Measurements from ENCODE around the gene ZNF532. TPM values are rescaled to one million over a fixed set of nuclear protein-coding genes. Genes with fewer than 3 reads are reported as not detected.

ZNF532 gene
- total RNA-seq, 1 experiment from 2014 or later = 258 TPM

- H3K36me3 Mint-ChIP-seq (ENCODE audit: insufficient read depth in 1 of 3, low read depth in 3 of 3) = peaks cover 36 to 87% (median 63%) of the 10 kb centered on the region in 3 experiments
- H3K23ac ChIP-seq (ENCODE audit: insufficient read length, low read depth, low read length) = no peak overlapping the region
- DNase-seq = no peak
- no peak overlapping the region for H3K27ac ChIP-seq (ENCODE audit: insufficient read length, low read depth, low read length)
- H3K9me3 ChIP-seq (ENCODE audit: control insufficient read depth, low read depth, low read length) = no peaks in the 10 kb centered on the region
- no peaks in the 10 kb centered on the region for H3K4me1 ChIP-seq (ENCODE audit: insufficient read depth, low read length)
- H3T11ph ChIP-seq (ENCODE audit: low read length) = no peak overlapping the region
- no peak overlapping the region for H3K14ac ChIP-seq (ENCODE audit: insufficient read depth, low read length)
- H3K18ac ChIP-seq (ENCODE audit: insufficient read length, low read depth, low read length) = no peak overlapping the region
- H2BK5ac ChIP-seq (ENCODE audit: insufficient read length, low read length) = no peak overlapping the region
- no CpG with 5 or more reads among the region's 3 CpGs for WGBS (ENCODE audit: extremely low coverage, insufficient read length, low lambda C conversion rate)
- no peaks in the 10 kb centered on the region for H3K27me3 Mint-ChIP-seq (ENCODE audit: low read depth)
- no peak overlapping the region for H2AFZ ChIP-seq (ENCODE audit: low read length)
- H3K27ac Mint-ChIP-seq = peak overlapping the region in 2 of 3 experiments; percentile 40 to 76; a peak in 4 of 7 replicates
- no peak overlapping the region for H4K91ac ChIP-seq (ENCODE audit: insufficient read length, low read depth, low read length)
- H4K8ac ChIP-seq (replicated peaks; ENCODE audit: insufficient read length, low read depth, low read length) = no peak overlapping the region
- no peak overlapping the region for H2BK15ac ChIP-seq (ENCODE audit: low read depth, low read length)
- no peaks in the 10 kb centered on the region for H3K79me2 ChIP-seq (ENCODE audit: insufficient read depth, low read length)
- no peaks in the 10 kb centered on the region for H3K23me2 ChIP-seq (ENCODE audit: insufficient read length, low read depth, low read length, poor library complexity, severe bottlenecking)
- H3K4me3 Mint-ChIP-seq = no peak overlapping the region
- no peak overlapping the region for H2AK5ac ChIP-seq (ENCODE audit: insufficient read length, low read length)
- H3K4me2 ChIP-seq (ENCODE audit: insufficient read depth, insufficient read length, low read length) = no peak overlapping the region
- TF ChIP-seq CTCF (conservative IDR thresholded peaks at IDR 0.05) = no peak
- no peaks in the 10 kb centered on the region for H4K20me1 ChIP-seq (ENCODE audit: control insufficient read depth, insufficient read depth, insufficient read length)
- no peak overlapping the region for H3K56ac ChIP-seq (ENCODE audit: insufficient read length, low read depth, low read length)
- peaks cover 12% of the 10 kb centered on the region for H3K79me1 ChIP-seq (ENCODE audit: insufficient read depth, low read depth, low read length, poor library complexity, severe bottlenecking)
- 0 out of 4 replicates have a peak, but pooled peaks cover 0 to 3% of the 10 kb centered on the region in 2 experiments for H3K4me1 Mint-ChIP-seq
- no peak overlapping the region for H3K9ac ChIP-seq (ENCODE audit: extremely low read depth, insufficient read length, low read length)
- no peaks in the 10 kb centered on the region for H3K9me3 Mint-ChIP-seq
- H3K4ac ChIP-seq (ENCODE audit: low read depth, low read length) = no peak overlapping the region
- H3K27me3 ChIP-seq (ENCODE audit: insufficient read depth, low read length) = no peaks in the 10 kb centered on the region
- no peak overlapping the region for H2BK20ac ChIP-seq (ENCODE audit: low read depth, low read length, poor library complexity, severe bottlenecking)
- H2BK12ac ChIP-seq (ENCODE audit: insufficient read length, low read depth, low read length) = no peak overlapping the region
- H4K5ac ChIP-seq (ENCODE audit: insufficient read length, low read depth, low read length) = no peak overlapping the region
- no peak overlapping the region for H2BK120ac ChIP-seq (ENCODE audit: low read depth, low read length, poor library complexity, severe bottlenecking)
Observed at GRCh38 chr18:58952858-58953257, 88.2 kb downstream of the ZNF532 start.

All from H9 (cell line).